ENCODE results near the gene NPTN. TPM values are rescaled to one million over a fixed set of nuclear protein-coding genes. Genes with fewer than 3 reads are reported as not detected.

NPTN gene
- total RNA-seq, 1 donor from 2014 or later: 139 TPM

DNA sequence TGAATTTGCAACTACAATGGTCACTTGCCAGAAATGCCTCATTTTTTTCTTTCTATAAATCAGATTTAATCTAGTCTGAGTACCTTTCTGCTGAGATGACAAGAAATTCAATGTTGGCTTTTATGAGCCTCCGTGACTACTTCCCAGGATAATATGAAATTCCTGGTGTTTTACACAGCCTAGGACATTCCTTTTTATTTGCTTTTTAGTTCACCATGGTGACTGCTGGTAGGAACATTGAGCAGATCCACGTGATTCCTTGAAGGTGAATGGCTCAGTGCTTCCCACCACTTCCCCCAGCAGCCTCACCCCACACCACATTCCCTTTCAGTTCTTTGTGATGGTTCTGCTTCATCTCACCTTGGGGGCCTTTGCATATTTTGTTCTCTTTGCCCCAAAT is 4.3 kb upstream of the NPTN start:
- TF ChIP-seq CTCF (IDR thresholded peaks at IDR 0.05): no peak
- TF ChIP-seq POLR2AphosphoS5 (IDR thresholded peaks at IDR 0.05; ENCODE audit: insufficient read depth in 1 of 2, low read depth in 1 of 2): no peak
- TF ChIP-seq POLR2A (IDR thresholded peaks at IDR 0.05): no peak
- DNase-seq (ENCODE audit: extremely low spot score in 2 of 2): no peak
- intact Hi-C loops (cut with DNase I): loop anchor here (5.0 kb wide), 2 partner anchors 70 kb away; no protein-coding TSS in a partner anchor
- Histone ChIP-seq H3K4me3 (no peak overlapping the region), H3K4me1 (peaks cover 15% of the 10 kb centered on the region), H3K9me3 (no peaks in the 10 kb centered on the region), H3K27me3 (no peaks in the 10 kb centered on the region), H3K27ac (no peak overlapping the region), H3K36me3 (no peaks in the 10 kb centered on the region)

DNA sequence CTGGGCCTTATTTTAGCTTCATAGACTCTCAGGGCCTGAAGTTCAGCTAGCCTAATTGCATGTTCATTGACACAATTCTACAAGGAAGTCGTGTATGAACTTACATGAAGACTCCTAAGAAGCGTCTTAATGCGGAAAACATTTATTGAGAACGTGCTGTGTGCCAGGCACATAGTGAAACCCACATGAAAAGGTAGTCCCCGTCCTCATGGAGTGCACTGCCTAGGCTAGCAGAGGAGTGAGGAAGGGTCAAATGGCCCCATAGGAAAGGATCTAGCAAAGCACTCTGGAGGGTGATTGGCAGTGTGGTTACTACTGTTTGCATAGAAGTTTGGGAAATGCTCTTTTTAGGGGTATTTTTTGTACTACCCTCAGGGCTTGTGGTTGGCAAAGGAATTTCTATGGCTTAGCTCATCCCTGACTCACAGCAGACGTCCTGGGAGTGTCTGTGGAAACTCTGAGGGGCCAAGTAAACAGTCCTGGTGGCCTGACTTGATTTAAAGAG is 854 bp upstream of the NPTN start:
- H3K4me3 ChIP-seq: peak overlapping the region in 1 of 2 donors; percentile 99
- H3K9me3 ChIP-seq: no peaks in the 10 kb centered on the region
- DNase-seq (ENCODE audit: extremely low spot score in 2 of 2): no peak
- no peaks in the 10 kb centered on the region for H3K36me3 ChIP-seq
- intact Hi-C loops (cut with DNase I): loop anchor here (2.0 kb wide), 1 partner anchor 61 kb away; no protein-coding TSS in a partner anchor
- peak overlapping the region; percentile 99 for H3K27ac ChIP-seq
- TF ChIP-seq POLR2AphosphoS5 (IDR thresholded peaks at IDR 0.05; ENCODE audit: insufficient read depth in 1 of 2, low read depth in 1 of 2) (no peak), POLR2A (IDR thresholded peaks at IDR 0.05) (no peak), CTCF (IDR thresholded peaks at IDR 0.05) (no peak)
- no peaks in the 10 kb centered on the region for H3K27me3 ChIP-seq
- peaks cover 47% of the 10 kb centered on the region for H3K4me1 ChIP-seq

DNA sequence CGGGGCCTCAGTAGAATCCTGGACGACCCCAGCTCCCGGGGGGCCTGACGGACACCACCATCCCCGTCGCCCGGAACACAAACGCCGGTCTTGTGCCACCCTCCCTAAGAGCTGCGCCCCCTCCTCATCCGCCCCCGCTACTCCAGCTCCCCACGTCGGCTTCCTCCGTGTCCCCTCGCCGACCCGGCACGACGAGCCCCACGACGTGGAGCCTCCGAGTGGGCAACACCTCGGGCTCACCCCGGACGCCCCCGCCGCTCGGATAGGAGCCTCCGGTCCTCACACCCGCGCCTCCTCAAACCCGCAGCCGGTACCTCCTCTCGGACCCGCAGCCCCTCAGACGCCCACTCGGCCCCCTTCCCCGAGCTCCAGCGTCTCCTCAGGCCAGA is 525 bp downstream of the NPTN start:
- Histone ChIP-seq H3K4me1 (peaks cover 61% of the 10 kb centered on the region), H3K9me3 (no peaks in the 10 kb centered on the region), H3K27me3 (no peaks in the 10 kb centered on the region), H3K27ac (peak overlapping the region; percentile 99), H3K36me3 (no peaks in the 10 kb centered on the region), H3K4me3 (peak overlapping the region; percentile 85 to 99)
- intact Hi-C loops (cut with DNase I): loop anchor here (2.0 kb wide), 1 partner anchor 62 kb away; no protein-coding TSS in a partner anchor
- TF ChIP-seq POLR2AphosphoS5 (IDR thresholded peaks at IDR 0.05; ENCODE audit: insufficient read depth in 1 of 2, low read depth in 1 of 2) (no peak), POLR2A (IDR thresholded peaks at IDR 0.05) (no peak), CTCF (IDR thresholded peaks at IDR 0.05) (no peak)
- DNase-seq (ENCODE audit: extremely low spot score in 2 of 2): no peak

- Histone ChIP-seq H3K9me3 (no peaks in the 10 kb centered on the region), H3K27ac (peak overlapping the region; percentile 99), H3K4me1 (peaks cover 67% of the 10 kb centered on the region), H3K36me3 (no peaks in the 10 kb centered on the region), H3K27me3 (no peaks in the 10 kb centered on the region), H3K4me3 (peak overlapping the region; percentile 85 to 99)
- TF ChIP-seq POLR2A (IDR thresholded peaks at IDR 0.05) (peak in 1 of 2 donors; percentile 21), POLR2AphosphoS5 (IDR thresholded peaks at IDR 0.05; ENCODE audit: insufficient read depth in 1 of 2, low read depth in 1 of 2) (peak in 1 of 2 donors; percentile 15), CTCF (IDR thresholded peaks at IDR 0.05) (no peak)
- intact Hi-C loops (cut with DNase I): loop anchor here (2.0 kb wide), 1 partner anchor 63 kb away; no protein-coding TSS in a partner anchor
- no peak for DNase-seq (ENCODE audit: extremely low spot score in 2 of 2)
These were observed 1.1 kb downstream of the NPTN start for GRCh38 chr15:73631915-73632669.

GRCh38 chr15:73630921-73631362 is 2.2 kb downstream of the NPTN start:
- H3K4me3 ChIP-seq: peak overlapping the region; percentile 85 to 99
- peaks cover 78% of the 10 kb centered on the region for H3K4me1 ChIP-seq
- TF ChIP-seq CTCF (IDR thresholded peaks at IDR 0.05) (no peak), POLR2AphosphoS5 (IDR thresholded peaks at IDR 0.05; ENCODE audit: insufficient read depth in 1 of 2, low read depth in 1 of 2) (peak in 1 of 2 donors; percentile 54)
- H3K27me3 ChIP-seq: no peaks in the 10 kb centered on the region
- DNase-seq (ENCODE audit: extremely low spot score in 2 of 2): no peak
- H3K27ac ChIP-seq: peak overlapping the region; percentile 99
- intact Hi-C loops (cut with DNase I): no loop called here
- H3K36me3 ChIP-seq: no peaks in the 10 kb centered on the region
- H3K9me3 ChIP-seq: no peaks in the 10 kb centered on the region

Measured in vagina (tissue), 2 donors.